SK-N-SH treated with all-trans-retinoic acid at 6 μM for 48 hours (cell line): Measurements from ENCODE around the gene THOC2.
"Not testable (repeated sequence)": the region's sequence is repeated elsewhere in the genome, so short reads cannot be mapped to it uniquely, and the experiment has no call there.

ENCODE experiments used
- ATAC-seq: fragments of 200-7000 bp; cut with Tn5 transposase; 3 replicates; pipeline ENCODE4 v1.9.1; 2020; ENCODE audit warnings: mild to moderate bottlenecking, moderate library complexity
- ARNTL ChIP-seq: fragments of 450-650 bp; formaldehyde crosslinking; IDR thresholded peaks from 2 replicates; pipeline ENCODE4 v1.5.0; 2020; ENCODE audit warnings: low read depth, mild to moderate bottlenecking, moderate library complexity, borderline replicate concordance
- BACH2 ChIP-seq: fragments of 250-450 bp; sonication (Bioruptor Pico); IDR thresholded peaks from 2 replicates; pipeline ENCODE4 v1.9.0; 2021; ENCODE audit warnings: mild to moderate bottlenecking, borderline replicate concordance
- CREB5 ChIP-seq: fragments of 250-450 bp; sonication (Bioruptor Pico); IDR thresholded peaks from 2 replicates; pipeline ENCODE4 v1.5.1; 2020; ENCODE audit warnings: low read depth, mild to moderate bottlenecking, moderate library complexity
- CSDC2 ChIP-seq: fragments of 250-450 bp; sonication (Bioruptor Pico); IDR thresholded peaks from 2 replicates; pipeline ENCODE4 v1.5.0; 2020; ENCODE audit warnings: mild to moderate bottlenecking, moderate library complexity
- CSRNP3 ChIP-seq: fragments of 250-450 bp; sonication (Bioruptor Pico); IDR thresholded peaks from 2 replicates; pipeline ENCODE4 v1.5.1; 2021; ENCODE audit warnings: mild to moderate bottlenecking, moderate library complexity
- ESRRG ChIP-seq: fragments of 250-450 bp; sonication (Bioruptor Pico); IDR thresholded peaks from 2 replicates; pipeline ENCODE4 v1.6.1; 2021; ENCODE audit warnings: mild to moderate bottlenecking
- GLIS3 ChIP-seq: fragments of 250-450 bp; sonication (Bioruptor Pico); IDR thresholded peaks from 2 replicates; pipeline ENCODE4 v1.5.0; 2020; ENCODE audit warnings: mild to moderate bottlenecking, moderate library complexity
- ISL1 ChIP-seq: fragments of 250-450 bp; sonication (Bioruptor Pico); IDR thresholded peaks from 2 replicates; pipeline ENCODE4 v2.1.2; 2022; ENCODE audit warnings: mild to moderate bottlenecking, moderate library complexity
- OSR1 ChIP-seq: fragments of 250-450 bp; sonication (Bioruptor Pico); IDR thresholded peaks from 2 replicates; pipeline ENCODE4 v1.8.0; 2022; ENCODE audit warnings: moderate library complexity, mild to moderate bottlenecking, inconsistent platforms
- PATZ1 ChIP-seq: fragments of 250-450 bp; sonication (Bioruptor Pico); IDR thresholded peaks from 2 replicates; pipeline ENCODE4 v1.8.0; 2020; ENCODE audit warnings: mild to moderate bottlenecking, moderate library complexity, borderline replicate concordance
- POU6F1 ChIP-seq: fragments of 250-450 bp; sonication (Bioruptor Pico); IDR thresholded peaks from 2 replicates; pipeline ENCODE4 v1.8.0; 2021; ENCODE audit warnings: low read depth, mild to moderate bottlenecking, moderate library complexity, borderline replicate concordance
- PPARA ChIP-seq: fragments of 250-450 bp; sonication (Bioruptor Pico); IDR thresholded peaks from 2 replicates; pipeline ENCODE4 v1.5.0; 2020; ENCODE audit warnings: mild to moderate bottlenecking, borderline replicate concordance
- SNAI2 ChIP-seq: fragments of 250-450 bp; sonication (Bioruptor Pico); IDR thresholded peaks from 2 replicates; pipeline ENCODE4 v1.5.0; 2020; ENCODE audit warnings: mild to moderate bottlenecking, moderate library complexity
- TCF4 ChIP-seq: fragments of 250-450 bp; sonication (Bioruptor Pico); IDR thresholded peaks from 2 replicates; pipeline ENCODE4 v1.8.0; 2021; ENCODE audit warnings: mild to moderate bottlenecking, moderate library complexity, borderline replicate concordance
- ZC3H10 ChIP-seq: fragments of 250-450 bp; sonication (Bioruptor Pico); IDR thresholded peaks from 2 replicates; pipeline ENCODE4 v1.5.1; 2021; ENCODE audit warnings: mild to moderate bottlenecking, moderate library complexity
- ZFP3 ChIP-seq: fragments of 250-450 bp; sonication (Bioruptor Pico); IDR thresholded peaks from 2 replicates; pipeline ENCODE4 v1.5.0; 2020; ENCODE audit warnings: mild to moderate bottlenecking, moderate library complexity
- ZFP30 ChIP-seq: fragments of 450-650 bp; formaldehyde crosslinking; IDR thresholded peaks from 2 replicates; pipeline ENCODE4 v1.5.0; 2022; ENCODE audit warnings: mild to moderate bottlenecking, moderate library complexity
- ZNF70 ChIP-seq: fragments of 450-650 bp; formaldehyde crosslinking; IDR thresholded peaks from 2 replicates; pipeline ENCODE4 v1.5.0; 2020; ENCODE audit warnings: mild to moderate bottlenecking, moderate library complexity
- ZNF8 ChIP-seq: fragments of 450-650 bp; formaldehyde crosslinking; IDR thresholded peaks from 2 replicates; pipeline ENCODE4 v1.5.0; 2020; ENCODE audit warnings: mild to moderate bottlenecking, moderate library complexity

Gene THOC2

GRCh38 chrX:123731258-123731986 is 1.4 kb downstream of the THOC2 start:
- ATAC-seq = no peak
- TF ChIP-seq BACH2 (CRISPR knock-in tag) (no peak), ZFP30 (CRISPR knock-in tag) (no peak), ESRRG (CRISPR knock-in tag) (no peak), ZNF70 (CRISPR knock-in tag) (no peak), PPARA (CRISPR knock-in tag) (no peak), ZFP3 (CRISPR knock-in tag) (no peak), CSDC2 (CRISPR knock-in tag) (no peak), ZC3H10 (CRISPR knock-in tag) (no peak), ISL1 (no peak), ZNF8 (CRISPR knock-in tag) (no peak), CREB5 (CRISPR knock-in tag) (no peak), OSR1 (CRISPR knock-in tag) (no peak), SNAI2 (CRISPR knock-in tag) (no peak)

GRCh38 chrX:123728554-123728953 is 4.3 kb downstream of the THOC2 start:
- no peak for TF ChIP-seq ZC3H10 (CRISPR knock-in tag)
- TF ChIP-seq TCF4 (CRISPR knock-in tag) = no peak
- no peak for ATAC-seq

GRCh38 chrX:123728016-123728415 is 4.8 kb downstream of the THOC2 start:
- no peak for ATAC-seq
- TF ChIP-seq PATZ1 (CRISPR knock-in tag) (no peak), ESRRG (CRISPR knock-in tag) (no peak), OSR1 (CRISPR knock-in tag) (no peak), CSDC2 (CRISPR knock-in tag) (no peak), ISL1 (no peak), GLIS3 (no peak), ZFP3 (CRISPR knock-in tag) (no peak)
- TF ChIP-seq, all 23 proteins: peak for 0

GRCh38 chrX:123722193-123722592 is 10.7 kb downstream of the THOC2 start:
- not testable (repeated sequence) for ATAC-seq

GRCh38 chrX:123720486-123720885 is 12.4 kb downstream of the THOC2 start:
- no peak for TF ChIP-seq ZFP3 (CRISPR knock-in tag)
- no peak for TF ChIP-seq PATZ1 (CRISPR knock-in tag)
- TF ChIP-seq ESRRG (CRISPR knock-in tag) = no peak
- no peak for TF ChIP-seq PPARA (CRISPR knock-in tag)
- no peak for TF ChIP-seq GLIS3
- TF ChIP-seq CSRNP3 (CRISPR knock-in tag) = no peak
- no peak for TF ChIP-seq POU6F1 (CRISPR knock-in tag)
- TF ChIP-seq SNAI2 (CRISPR knock-in tag) = no peak
- TF ChIP-seq ZNF8 (CRISPR knock-in tag) = no peak
- TF ChIP-seq OSR1 (CRISPR knock-in tag) = no peak
- TF ChIP-seq ARNTL (CRISPR knock-in tag) = no peak
- no peak for ATAC-seq
